HCT116 (cell line): Measurements from ENCODE around the gene ADAD2. TPM values are rescaled to one million over a fixed set of nuclear protein-coding genes. Genes with fewer than 3 reads are reported as not detected.

Source experiments
- ATAC-seq: fragments of 200-7000 bp; cut with Tn5 transposase; 2 replicates; pipeline ENCODE4 v1.9.1; 2020; ENCODE audit warnings: mild to moderate bottlenecking, moderate library complexity
- BruUV-seq: library from RNA; stranded (reverse); fragments of 400-500 nt; replicated peaks from 2 replicates; lab custom pipeline; 2021; lab: Mats Ljungman, UMichigan
- CTCF ChIA-PET: fragments of 300-600 bp; sonication (Branson Sonifier 250); formaldehyde crosslinking; loops from one replicate; lab custom pipeline; 2021; ENCODE audit warnings: antibody characterized with exemption; lab: Charles Lee
- POLR2A ChIA-PET: fragments of 300-600, 350-600 bp; sonication (Branson Sonifier 250); formaldehyde crosslinking; loops from one replicate; lab custom pipeline; 2021; ENCODE audit warnings: antibody characterized with exemption; lab: Charles Lee
- RAD21 ChIA-PET, 2 experiments: fragments of 300-600 bp; sonication (Branson Sonifier 250); formaldehyde crosslinking; loops; one replicate each; lab custom pipeline; 2023; ENCODE audit warnings: low total read pairs in 2 of 2; ENCODE audit not compliant: uncharacterized antibody in 2 of 2, unreplicated experiment in 2 of 2, low non-redundant PET in 1 of 2; lab: Charles Lee
- DNase-seq: peaks from one replicate; pipeline ENCODE4 v3.0.0-alpha.2; 2010; ENCODE audit warnings: low read depth, low spot score
- H2AFZ ChIP-seq: fragments of 200-600 bp; shearing (Covaris generic), sonication (generic); 2 replicates; pipeline ENCODE4 v1.6.1; 2017; ENCODE audit warnings: low read depth, mixed run types, mixed read lengths, antibody characterized with exemption, low read length; ENCODE audit not compliant: poor library complexity, severe bottlenecking
- H3K27ac ChIP-seq: 2 replicates; pipeline ENCODE4 v1.5.1; 2012; ENCODE audit warnings: low read depth, low read length
- H3K27me3 ChIP-seq: fragments of 200-600 bp; sonication (generic); 2 replicates; pipeline ENCODE4 v1.6.1; 2016; ENCODE audit warnings: mixed run types, low read length, mixed read lengths; ENCODE audit not compliant: insufficient read depth
- H3K36me3 ChIP-seq, 2 experiments: fragments of 200-500 bp in 1 of 2; fragments of 200-600 bp in 1 of 2; sonication (Bioruptor generic) in 1 of 2; sonication (generic) in 1 of 2; 2 replicates each; pipeline versions ENCODE4 v1.5.1 to v1.6.1; 2014 to 2016; ENCODE audit warnings: low read length in 2 of 2, inconsistent platforms in 1 of 2, mixed read lengths in 1 of 2, mixed run types in 1 of 2; ENCODE audit not compliant: insufficient read depth in 2 of 2, control insufficient read depth in 1 of 2
- H3K4me1 ChIP-seq, 2 experiments: fragments of 200-600 bp in 1 of 2; sonication (generic) in 1 of 2; 2 replicates each; pipeline versions ENCODE4 v1.5.1 to v1.6.1; 2012 to 2017; ENCODE audit warnings: low read length in 2 of 2, inconsistent platforms in 1 of 2, mild to moderate bottlenecking in 1 of 2, mixed read lengths in 1 of 2, mixed run types in 1 of 2, moderate library complexity in 1 of 2; ENCODE audit not compliant: insufficient read depth in 2 of 2, control insufficient read depth in 1 of 2
- H3K4me2 ChIP-seq: fragments of 200-600 bp; sonication (generic); 2 replicates; pipeline ENCODE4 v1.6.1; 2017; ENCODE audit warnings: mixed run types, low read length, mixed read lengths
- H3K4me3 ChIP-seq, 2 experiments: fragments of 200-600 bp in 1 of 2; sonication (generic) in 1 of 2; replicated peaks in 1 of 2; 2 replicates each; pipeline ENCODE4 v1.5.1; 2011 to 2016; ENCODE audit warnings: low read length in 2 of 2, control low read depth in 1 of 2, low read depth in 1 of 2, mild to moderate bottlenecking in 1 of 2, mixed read lengths in 1 of 2, mixed run types in 1 of 2
- H3K79me2 ChIP-seq: fragments of 200-600 bp; sonication (generic); 2 replicates; pipeline ENCODE4 v1.6.1; 2017; ENCODE audit warnings: mild to moderate bottlenecking, mixed run types, low read length, moderate library complexity, mixed read lengths; ENCODE audit not compliant: insufficient read depth
- H3K9ac ChIP-seq: fragments of 200-600 bp; sonication (generic); 2 replicates; pipeline ENCODE4 v1.6.1; 2016; ENCODE audit warnings: low read length, mixed read lengths
- H3K9me2 ChIP-seq: fragments of 200-600 bp; sonication (generic), shearing (Covaris generic); 2 replicates; pipeline ENCODE4 v1.6.1; 2017; ENCODE audit warnings: mixed run types, mild to moderate bottlenecking, moderate library complexity; ENCODE audit not compliant: insufficient read depth
- H3K9me3 ChIP-seq, 2 experiments: fragments of 200-500 bp in 1 of 2; fragments of 200-600 bp in 1 of 2; sonication (Bioruptor generic) in 1 of 2; sonication (generic) in 1 of 2; 2 replicates each; pipeline ENCODE4 v1.6.1; 2014 to 2017; ENCODE audit warnings: low read length in 2 of 2, mixed read lengths in 2 of 2, inconsistent platforms in 1 of 2, low read depth in 1 of 2, mild to moderate bottlenecking in 1 of 2, mixed run types in 1 of 2, moderate library complexity in 1 of 2; ENCODE audit not compliant: control insufficient read depth in 1 of 2, insufficient read depth in 1 of 2
- H4K20me1 ChIP-seq: fragments of 200-600 bp; sonication (generic), shearing (Covaris generic); 2 replicates; pipeline ENCODE4 v1.6.1; 2017; ENCODE audit warnings: mixed run types, mild to moderate bottlenecking, moderate library complexity; ENCODE audit not compliant: insufficient read depth
- CBX3 ChIP-seq: IDR thresholded peaks from 2 replicates; pipeline ENCODE4 v1.6.1; 2012; ENCODE audit warnings: low read depth
- CEBPB ChIP-seq: IDR thresholded peaks from 2 replicates; pipeline ENCODE4 v1.6.1; 2012; ENCODE audit warnings: low read depth
- EGR1 ChIP-seq: IDR thresholded peaks from 2 replicates; pipeline ENCODE4 v1.6.1; 2012; ENCODE audit warnings: low read depth
- ELF1 ChIP-seq: IDR thresholded peaks from 2 replicates; pipeline ENCODE4 v1.6.1; 2012; ENCODE audit warnings: low read depth, borderline replicate concordance
- EZH2 ChIP-seq: fragments of 200-600 bp; sonication (generic); IDR thresholded peaks from 2 replicates; pipeline ENCODE4 v1.6.1; 2017; ENCODE audit warnings: antibody characterized with exemption, mixed run types
- EZH2phosphoT487 ChIP-seq: fragments of 200-600 bp; IDR thresholded peaks from 2 replicates; pipeline ENCODE4 v1.6.1; 2018; ENCODE audit warnings: antibody characterized with exemption, borderline replicate concordance
- JUND ChIP-seq: IDR thresholded peaks from 2 replicates; pipeline ENCODE4 v1.6.1; 2012
- POLR2A ChIP-seq: IDR thresholded peaks from 2 replicates; pipeline ENCODE4 v1.7.0; 2011; ENCODE audit warnings: borderline replicate concordance; ENCODE audit not compliant: insufficient read depth, insufficient read length; ENCODE audit errors: extremely low read depth
- POLR2AphosphoS5 ChIP-seq: IDR thresholded peaks from 2 replicates; pipeline ENCODE4 v1.6.1; 2011; ENCODE audit warnings: mild to moderate bottlenecking, low read depth, low read length, moderate library complexity
- RAD21 ChIP-seq: IDR thresholded peaks from 2 replicates; pipeline ENCODE4 v1.6.1; 2012; ENCODE audit warnings: low read depth, mild to moderate bottlenecking
- SIN3A ChIP-seq: IDR thresholded peaks from 2 replicates; pipeline ENCODE4 v1.6.1; 2012; ENCODE audit warnings: low read depth
- SP1 ChIP-seq: IDR thresholded peaks from 2 replicates; pipeline ENCODE4 v1.6.1; 2012; ENCODE audit warnings: low read depth
- SRF ChIP-seq: IDR thresholded peaks from 2 replicates; pipeline ENCODE4 v1.6.1; 2012; ENCODE audit warnings: low read depth
- TCF7L2 ChIP-seq: IDR thresholded peaks from 2 replicates; pipeline ENCODE4 v1.7.0; 2011; ENCODE audit warnings: borderline replicate concordance, inconsistent platforms; ENCODE audit not compliant: insufficient read depth, insufficient read length; ENCODE audit errors: extremely low read depth
- YY1 ChIP-seq: IDR thresholded peaks from 2 replicates; pipeline ENCODE4 v1.6.1; 2011; ENCODE audit warnings: low read length, low read depth, moderate library complexity, mild to moderate bottlenecking; ENCODE audit not compliant: insufficient replicate concordance; ENCODE audit errors: extremely low read depth
- ZNF274 ChIP-seq: fragments of 200-500 bp; sonication (Bioruptor generic); IDR thresholded peaks from 2 replicates; pipeline ENCODE4 v1.6.1; 2014; ENCODE audit warnings: mild to moderate bottlenecking, low read depth, low read length, inconsistent platforms
- intact Hi-C: fragments of 100-400 bp; cut with micrococcal nuclease; formaldehyde crosslinking; loops from 2 replicates; pipeline ENCODE4 v1.10.0; 2022
- total RNA-seq: library from RNA; stranded (reverse); gene quantifications from one replicate; pipeline ENCODE4 v1.2.1, GENCODE V29; 2021; ENCODE audit not compliant: unreplicated experiment
- TF ChIP-seq, protein P1 (sequence below): IDR thresholded peaks from 2 replicates; pipeline ENCODE4 v1.6.1; 2011; ENCODE audit warnings: mild to moderate bottlenecking, low read length, moderate library complexity; ENCODE audit not compliant: insufficient replicate concordance; ENCODE audit errors: extremely low read depth
- TF ChIP-seq, protein P2 (sequence below): IDR thresholded peaks from 2 replicates; pipeline ENCODE4 v1.6.1; 2012
- TF ChIP-seq, protein P3 (sequence below): IDR thresholded peaks from 2 replicates; pipeline ENCODE4 v1.6.1; 2012

ADAD2 gene
- total RNA-seq, 1 experiment from 2014 or later, result not detected

- Histone ChIP-seq H3K4me1 (no peaks in the 10 kb centered on the region), H3K9ac (no peak overlapping the region), H3K4me3 (no peak overlapping the region), H3K9me2 (no peaks in the 10 kb centered on the region), H3K27me3 (no peaks in the 10 kb centered on the region), H3K9me3 (no peaks in the 10 kb centered on the region), H3K27ac (no peak overlapping the region), H3K36me3 (no peaks in the 10 kb centered on the region), H3K79me2 (no peaks in the 10 kb centered on the region), H4K20me1 (no peaks in the 10 kb centered on the region), H2AFZ (no peak overlapping the region), H3K4me2 (no peak overlapping the region)
- DNase-seq (no peak), ATAC-seq (no peak)
- POLR2A ChIA-PET, result no interaction called here
- intact Hi-C loops, result no loop called here
- RAD21 ChIA-PET, result no interaction called here
- no TSS peak for BruUV-seq
- CTCF ChIA-PET, result interaction anchor here (0.9 kb wide), 1 partner anchor 20 kb away, joined by 3 read pairs; the partner anchor contains the start of gene TAF1C
- TF ChIP-seq EZH2 (no peak), ZNF274 (no peak), TCF7L2 (no peak), SP1 (no peak), SRF (no peak)
- TF ChIP-seq, all 23 proteins: peak for 0
Observed at GRCh38 chr16:84207251-84207650, 16.3 kb downstream of the ADAD2 start.

DNA sequence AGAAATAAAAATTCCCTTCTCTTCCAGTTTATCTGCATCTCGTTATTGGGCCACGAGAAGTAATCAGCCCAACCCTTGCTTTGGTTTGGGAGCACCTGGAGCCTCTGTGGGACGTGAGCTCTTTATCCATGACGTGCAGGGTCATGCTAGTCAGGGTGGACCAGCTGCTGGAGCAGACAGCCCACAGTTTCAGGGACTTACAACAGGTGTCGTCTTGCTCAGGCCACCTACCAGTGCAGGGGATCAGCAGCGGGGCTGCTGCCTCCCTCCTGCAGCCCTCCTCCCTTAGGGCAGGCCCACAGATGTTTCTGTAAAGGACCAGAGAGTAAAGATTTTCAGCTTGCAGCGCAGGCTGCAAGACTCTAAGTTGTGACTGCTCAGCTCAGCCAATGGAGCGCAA lies 16.9 kb downstream of the ADAD2 start:
- Histone ChIP-seq H4K20me1 (no peaks in the 10 kb centered on the region), H3K79me2 (no peaks in the 10 kb centered on the region), H3K4me3 (no peak overlapping the region), H3K9me2 (no peaks in the 10 kb centered on the region), H3K9me3 (no peaks in the 10 kb centered on the region), H3K36me3 (no peaks in the 10 kb centered on the region), H3K9ac (no peak overlapping the region), H3K4me2 (no peak overlapping the region), H3K4me1 (no peaks in the 10 kb centered on the region), H3K27me3 (no peaks in the 10 kb centered on the region), H2AFZ (no peak overlapping the region), H3K27ac (no peak overlapping the region)
- ChIA-PET RAD21 (no interaction called here), POLR2A (no interaction called here), CTCF (interaction anchor here (1.0 kb wide), 1 partner anchor 21 kb away, joined by 4 read pairs; the partner anchor contains the start of gene TAF1C)
- BruUV-seq, result no TSS peak
- TF ChIP-seq POLR2AphosphoS5 (no peak), YY1 (no peak), EZH2 (no peak), EGR1 (no peak), SP1 (no peak), SRF (no peak), POLR2A (no peak), CEBPB (no peak), ELF1 (no peak), SIN3A (no peak), CBX3 (no peak), EZH2phosphoT487 (no peak), JUND (no peak), RAD21 (no peak), ZNF274 (no peak)
- TF ChIP-seq, protein P1, sequence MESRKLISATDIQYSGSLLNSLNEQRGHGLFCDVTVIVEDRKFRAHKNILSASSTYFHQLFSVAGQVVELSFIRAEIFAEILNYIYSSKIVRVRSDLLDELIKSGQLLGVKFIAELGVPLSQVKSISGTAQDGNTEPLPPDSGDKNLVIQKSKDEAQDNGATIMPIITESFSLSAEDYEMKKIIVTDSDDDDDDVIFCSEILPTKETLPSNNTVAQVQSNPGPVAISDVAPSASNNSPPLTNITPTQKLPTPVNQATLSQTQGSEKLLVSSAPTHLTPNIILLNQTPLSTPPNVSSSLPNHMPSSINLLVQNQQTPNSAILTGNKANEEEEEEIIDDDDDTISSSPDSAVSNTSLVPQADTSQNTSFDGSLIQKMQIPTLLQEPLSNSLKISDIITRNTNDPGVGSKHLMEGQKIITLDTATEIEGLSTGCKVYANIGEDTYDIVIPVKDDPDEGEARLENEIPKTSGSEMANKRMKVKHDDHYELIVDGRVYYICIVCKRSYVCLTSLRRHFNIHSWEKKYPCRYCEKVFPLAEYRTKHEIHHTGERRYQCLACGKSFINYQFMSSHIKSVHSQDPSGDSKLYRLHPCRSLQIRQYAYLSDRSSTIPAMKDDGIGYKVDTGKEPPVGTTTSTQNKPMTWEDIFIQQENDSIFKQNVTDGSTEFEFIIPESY, result no peak
- TF ChIP-seq, protein P2, sequence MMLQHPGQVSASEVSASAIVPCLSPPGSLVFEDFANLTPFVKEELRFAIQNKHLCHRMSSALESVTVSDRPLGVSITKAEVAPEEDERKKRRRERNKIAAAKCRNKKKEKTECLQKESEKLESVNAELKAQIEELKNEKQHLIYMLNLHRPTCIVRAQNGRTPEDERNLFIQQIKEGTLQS, result no peak
- TF ChIP-seq, protein P3, sequence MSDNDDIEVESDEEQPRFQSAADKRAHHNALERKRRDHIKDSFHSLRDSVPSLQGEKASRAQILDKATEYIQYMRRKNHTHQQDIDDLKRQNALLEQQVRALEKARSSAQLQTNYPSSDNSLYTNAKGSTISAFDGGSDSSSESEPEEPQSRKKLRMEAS, result no peak
- DNase-seq (no peak), ATAC-seq (no peak)
- intact Hi-C loops, result no loop called here
